CD4-positive, alpha-beta T cell treated with Interleukin-17A for 4 hours (primary cell): ENCODE measurements around the gene MDK.
"Not testable (repeated sequence)": the region's sequence is repeated elsewhere in the genome, so short reads cannot be mapped to it uniquely, and the experiment has no call there.

Experiments
- DNase-seq: peaks from one replicate; pipeline ENCODE4 v3.0.0-alpha.2; 2020; ENCODE audit warnings: mixed read lengths

Gene MDK

DNA sequence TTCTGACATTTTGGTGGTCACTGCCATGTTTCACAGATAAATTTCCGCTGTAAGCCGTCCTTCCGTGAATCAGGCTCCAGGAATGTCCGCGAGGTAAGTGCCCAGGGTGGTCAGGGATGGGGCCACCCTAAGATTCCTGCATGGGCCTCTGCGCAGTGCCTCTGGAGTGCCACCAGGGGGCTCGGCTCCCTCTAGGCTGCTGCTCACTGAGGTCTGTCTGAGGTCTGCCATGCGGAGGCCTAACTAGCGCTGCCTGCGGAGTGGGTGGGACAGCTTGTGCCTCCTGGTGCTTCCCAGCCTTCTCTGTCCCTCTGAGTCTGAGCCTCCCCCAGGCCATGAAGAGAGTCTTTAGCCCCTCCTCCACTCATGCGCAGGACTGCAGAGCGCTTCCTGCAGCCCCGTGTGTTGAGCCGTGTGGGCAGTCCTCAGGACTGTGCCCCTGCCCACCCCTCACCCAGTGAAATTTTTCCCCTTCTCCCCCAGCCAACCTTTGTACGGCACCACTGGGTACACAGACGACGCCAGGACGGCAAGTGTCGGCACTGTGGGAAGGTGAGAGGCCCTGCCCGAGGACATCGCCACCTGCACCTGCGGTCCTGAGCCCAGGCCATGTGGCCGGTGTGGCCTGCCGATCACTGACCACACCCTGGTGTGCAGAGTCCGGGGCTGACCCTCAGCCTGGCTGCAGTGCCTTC, 11.9 kb upstream of the MDK start:
- peak; percentile 65 for DNase-seq

DNA sequence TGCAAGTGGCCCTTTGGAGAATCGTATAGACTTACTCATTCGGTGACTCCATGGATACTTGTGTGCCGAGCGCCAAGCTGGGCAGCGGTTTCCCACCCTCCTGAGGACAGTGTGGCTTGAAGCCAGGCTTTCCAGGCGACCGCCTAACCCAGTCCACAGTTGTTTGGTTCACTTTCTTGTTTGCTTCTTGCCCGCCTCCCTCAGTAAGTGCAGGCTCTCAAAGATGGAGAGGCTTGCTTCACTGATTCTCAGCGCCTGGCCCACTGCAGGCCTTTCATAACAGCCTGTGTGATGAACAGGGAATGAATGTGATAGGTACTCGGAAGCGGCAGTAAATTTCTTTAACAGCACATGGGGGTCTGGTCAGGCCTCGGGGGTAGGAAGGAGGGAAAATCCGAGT, 11.2 kb upstream of the MDK start:
- no peak for DNase-seq

DNA sequence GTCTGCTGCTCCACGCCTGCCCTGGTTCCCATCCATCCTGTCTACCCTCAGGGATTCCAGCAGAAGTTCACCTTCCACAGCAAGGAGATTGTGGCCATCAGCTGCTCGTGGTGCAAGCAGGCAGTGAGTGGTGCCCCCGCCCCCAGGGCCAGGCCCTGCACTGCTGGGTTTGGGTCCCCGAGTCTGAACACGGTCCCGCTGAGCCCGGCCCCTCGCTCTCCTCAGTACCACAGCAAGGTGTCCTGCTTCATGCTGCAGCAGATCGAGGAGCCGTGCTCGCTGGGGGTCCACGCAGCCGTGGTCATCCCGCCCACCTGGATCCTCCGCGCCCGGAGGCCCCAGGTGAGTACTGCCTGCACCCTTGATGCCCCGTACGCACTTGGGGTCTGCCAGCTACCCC, 10.2 kb upstream of the MDK start:
- DNase-seq = not testable (repeated sequence)

DNA sequence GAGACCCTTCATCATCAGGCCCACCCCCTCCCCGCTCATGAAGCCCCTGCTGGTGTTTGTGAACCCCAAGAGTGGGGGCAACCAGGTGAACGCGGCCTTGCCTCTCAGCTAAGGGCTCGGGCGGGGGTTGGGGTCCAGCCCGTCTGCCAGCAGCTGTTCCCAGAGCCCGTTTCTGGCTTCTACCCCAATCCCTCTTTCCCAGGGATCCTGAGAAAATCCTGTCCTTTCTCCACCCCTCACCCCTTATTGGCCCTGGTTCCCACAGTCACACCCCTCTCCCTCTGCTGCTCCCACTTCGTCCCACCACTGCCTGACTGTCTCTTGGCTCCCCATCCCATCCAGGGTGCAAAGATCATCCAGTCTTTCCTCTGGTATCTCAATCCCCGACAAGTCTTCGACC, 9.4 kb upstream of the MDK start:
- no peak for DNase-seq

DNA sequence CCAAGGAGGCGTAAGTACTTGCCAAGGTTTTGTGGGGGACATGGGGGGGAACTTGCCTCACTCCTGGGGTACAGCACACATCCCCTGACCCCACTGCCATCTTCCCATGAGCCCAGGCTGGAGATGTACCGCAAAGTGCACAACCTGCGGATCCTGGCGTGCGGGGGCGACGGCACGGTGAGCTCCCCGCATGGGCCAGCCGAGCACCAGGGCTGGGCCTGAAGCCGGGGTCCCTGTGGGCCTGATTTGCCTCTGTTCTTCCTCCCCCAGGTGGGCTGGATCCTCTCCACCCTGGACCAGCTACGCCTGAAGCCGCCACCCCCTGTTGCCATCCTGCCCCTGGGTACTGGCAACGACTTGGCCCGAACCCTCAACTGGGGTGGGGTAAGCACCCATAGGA, 9.0 kb upstream of the MDK start:
- DNase-seq = not testable (repeated sequence)

DNA sequence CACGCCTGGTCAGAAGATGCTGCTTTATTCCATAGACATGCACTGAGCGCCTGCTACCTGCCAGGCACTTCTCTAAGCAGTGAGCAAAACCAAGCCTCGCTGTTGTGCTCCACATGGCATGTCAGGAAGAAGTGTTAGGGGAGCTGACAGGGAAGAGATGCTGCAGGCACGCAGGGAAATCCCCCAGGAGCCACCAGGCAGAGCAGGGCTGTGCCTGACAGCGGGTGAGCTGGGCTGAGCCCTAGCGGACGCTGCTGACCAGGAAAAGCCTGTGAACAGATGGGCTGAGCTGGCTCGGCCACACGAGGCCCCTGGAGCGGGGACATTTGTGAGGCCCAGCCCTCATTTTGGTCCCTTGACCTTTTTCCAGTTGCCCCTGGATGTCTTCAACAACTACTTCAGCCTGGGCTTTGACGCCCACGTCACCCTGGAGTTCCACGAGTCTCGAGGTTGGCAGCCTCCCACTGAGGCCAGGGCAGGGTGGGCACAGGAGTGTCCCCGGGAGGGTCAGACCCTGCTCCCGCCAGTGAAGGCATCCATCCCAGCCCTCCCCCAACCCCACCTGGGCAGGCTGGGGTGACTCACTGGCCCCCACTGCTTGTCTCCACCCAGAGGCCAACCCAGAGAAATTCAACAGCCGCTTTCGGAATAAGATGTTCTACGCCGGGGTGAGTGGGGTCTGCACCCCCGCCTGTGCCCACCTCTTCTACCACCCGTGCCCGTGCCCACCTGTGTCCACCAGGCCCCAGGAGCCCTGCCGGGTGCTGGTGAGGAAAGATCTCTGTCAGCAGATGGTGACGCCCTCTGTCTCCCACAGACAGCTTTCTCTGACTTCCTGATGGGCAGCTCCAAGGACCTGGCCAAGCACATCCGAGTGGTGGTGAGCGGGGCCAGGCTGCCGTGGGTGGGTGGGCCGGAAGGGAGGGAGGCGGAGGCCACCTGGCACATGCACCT, 7.4 kb upstream of the MDK start:
- DNase-seq = no peak

DNA sequence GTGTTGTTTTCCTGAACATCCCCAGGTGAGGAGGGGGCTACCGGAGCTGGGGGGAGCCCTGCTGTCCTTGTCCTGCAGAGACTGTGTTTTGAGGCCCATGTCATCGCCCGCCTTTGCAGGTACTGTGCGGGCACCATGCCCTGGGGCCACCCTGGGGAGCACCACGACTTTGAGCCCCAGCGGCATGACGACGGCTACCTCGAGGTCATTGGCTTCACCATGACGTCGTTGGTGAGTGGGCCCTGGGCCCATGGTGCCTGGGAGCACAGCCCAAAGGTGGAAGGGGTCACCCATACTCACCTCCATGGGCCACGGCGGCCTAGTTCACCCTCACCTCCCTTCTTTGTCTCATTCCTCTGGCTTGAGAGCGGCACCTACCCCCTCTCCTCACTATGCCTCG, 6.7 kb upstream of the MDK start:
- no peak for DNase-seq

DNA sequence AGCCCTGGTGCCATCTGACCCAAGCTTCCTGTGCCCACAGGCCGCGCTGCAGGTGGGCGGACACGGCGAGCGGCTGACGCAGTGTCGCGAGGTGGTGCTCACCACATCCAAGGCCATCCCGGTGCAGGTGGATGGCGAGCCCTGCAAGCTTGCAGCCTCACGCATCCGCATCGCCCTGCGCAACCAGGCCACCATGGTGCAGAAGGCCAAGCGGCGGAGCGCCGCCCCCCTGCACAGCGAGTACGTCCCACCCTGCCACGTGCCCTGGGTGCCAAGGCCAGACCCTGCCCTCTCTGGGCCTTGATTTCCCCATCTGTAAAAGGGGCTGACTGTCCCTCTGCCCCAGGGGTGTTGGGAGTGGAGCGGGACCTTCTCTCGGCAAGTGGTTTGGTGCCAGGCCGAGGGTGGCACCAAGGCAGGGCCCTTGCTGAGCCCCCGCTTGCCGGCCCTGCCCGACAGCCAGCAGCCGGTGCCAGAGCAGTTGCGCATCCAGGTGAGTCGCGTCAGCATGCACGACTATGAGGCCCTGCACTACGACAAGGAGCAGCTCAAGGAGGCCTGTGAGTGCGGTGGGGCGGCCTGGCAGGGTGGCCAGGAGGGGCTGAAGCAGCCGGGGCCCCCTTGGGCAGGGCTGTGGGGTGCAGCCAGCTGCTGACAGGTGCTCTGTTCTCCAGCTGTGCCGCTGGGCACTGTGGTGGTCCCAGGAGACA, 5.9 kb upstream of the MDK start:
- no peak for DNase-seq

DNA sequence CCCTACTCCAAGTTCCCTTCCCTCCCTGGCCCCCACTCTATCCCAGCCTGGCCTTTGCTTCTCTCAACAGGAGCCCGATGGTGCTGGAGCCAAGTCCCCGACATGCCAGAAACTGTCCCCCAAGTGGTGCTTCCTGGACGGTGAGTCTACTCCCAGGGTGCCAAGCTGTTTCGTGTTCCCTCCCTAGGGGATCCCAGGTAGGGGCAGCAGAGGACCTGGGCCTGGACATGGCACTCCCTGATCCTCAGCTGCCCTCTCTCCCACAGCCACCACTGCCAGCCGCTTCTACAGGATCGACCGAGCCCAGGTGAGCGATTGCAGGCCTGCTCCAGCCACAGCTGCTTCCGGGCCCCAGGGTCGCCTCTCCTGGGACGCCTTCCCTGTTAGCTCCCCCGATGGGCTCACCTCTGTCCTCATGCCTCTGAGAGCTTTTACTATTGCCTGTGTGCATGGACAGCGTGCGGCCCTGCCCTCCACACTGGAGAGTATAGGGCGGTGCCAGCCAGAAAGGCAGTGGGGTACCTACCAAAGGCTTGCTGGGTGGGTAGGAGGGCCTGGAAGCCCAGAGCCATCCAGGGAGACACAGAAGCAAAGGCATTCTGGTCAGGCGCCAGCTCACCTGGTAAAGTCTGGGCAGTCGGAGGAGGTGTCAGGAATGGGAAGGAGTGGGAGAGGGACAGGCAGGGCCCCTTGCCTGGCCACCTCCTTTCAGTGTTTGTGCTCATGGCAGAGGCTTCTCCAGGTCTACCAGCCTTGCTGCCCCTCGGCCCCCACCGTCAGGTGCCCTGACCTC, 5.0 kb upstream of the MDK start:
- DNase-seq = no peak

DNA sequence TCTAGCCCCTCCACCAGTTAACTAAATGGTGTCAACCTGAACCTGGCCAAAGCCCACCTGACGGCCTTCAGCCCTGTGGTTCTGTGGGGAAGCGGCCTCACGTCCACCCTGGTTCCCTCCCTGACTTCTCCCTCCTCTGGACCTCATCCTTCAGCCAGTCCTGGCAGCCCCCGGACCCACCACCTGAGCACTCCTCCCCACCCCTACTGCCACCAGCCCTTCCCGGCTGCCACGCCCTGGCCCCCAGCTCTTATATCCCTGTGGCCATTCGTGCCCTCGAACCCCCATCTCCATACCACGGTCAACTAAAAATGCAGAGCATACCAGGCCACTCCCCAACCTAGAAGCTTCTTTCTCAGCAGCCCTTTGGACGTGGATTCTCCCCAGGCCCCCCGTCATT, 4.2 kb upstream of the MDK start:
- no peak for DNase-seq

DNA sequence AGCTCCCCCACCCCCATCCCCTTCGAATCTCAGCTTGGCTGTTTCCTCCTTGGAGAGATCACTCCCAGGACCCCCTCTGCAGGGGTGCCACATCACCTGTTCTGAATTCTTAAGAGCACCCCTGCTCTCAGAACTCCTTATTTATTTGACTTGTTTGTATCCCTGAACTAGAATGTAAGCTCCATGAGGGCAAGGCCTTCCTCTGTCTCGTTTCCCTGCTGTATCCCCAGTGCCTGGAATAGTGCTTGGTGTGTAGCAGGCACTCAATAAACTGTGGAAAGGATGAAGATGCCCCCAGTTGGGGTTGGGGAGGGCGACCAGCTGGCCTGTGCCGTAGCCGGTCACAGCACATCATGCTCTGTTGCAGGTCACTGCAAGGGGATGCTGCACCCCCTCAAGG, 3.6 kb upstream of the MDK start:
- no peak for DNase-seq

DNA sequence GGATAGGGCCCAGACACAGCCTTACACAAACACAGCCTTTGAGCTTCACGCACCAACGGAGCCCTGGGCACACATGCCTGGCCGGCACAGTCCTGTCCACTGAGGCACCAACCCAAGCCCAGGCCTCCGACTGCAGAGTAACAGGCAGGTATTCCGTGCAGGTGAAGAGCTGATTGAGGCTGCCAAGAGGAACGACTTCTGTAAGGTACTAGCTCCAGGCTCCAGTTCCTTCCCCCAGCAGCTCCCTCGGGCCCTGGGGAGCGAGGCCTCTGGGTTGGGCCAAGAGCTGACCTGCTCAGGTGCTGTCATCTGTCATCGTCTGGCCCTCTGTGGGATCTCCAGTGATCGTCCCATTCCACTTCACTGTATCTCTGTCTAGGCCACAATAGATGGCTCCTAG, 3.2 kb upstream of the MDK start:
- DNase-seq = no peak

DNA sequence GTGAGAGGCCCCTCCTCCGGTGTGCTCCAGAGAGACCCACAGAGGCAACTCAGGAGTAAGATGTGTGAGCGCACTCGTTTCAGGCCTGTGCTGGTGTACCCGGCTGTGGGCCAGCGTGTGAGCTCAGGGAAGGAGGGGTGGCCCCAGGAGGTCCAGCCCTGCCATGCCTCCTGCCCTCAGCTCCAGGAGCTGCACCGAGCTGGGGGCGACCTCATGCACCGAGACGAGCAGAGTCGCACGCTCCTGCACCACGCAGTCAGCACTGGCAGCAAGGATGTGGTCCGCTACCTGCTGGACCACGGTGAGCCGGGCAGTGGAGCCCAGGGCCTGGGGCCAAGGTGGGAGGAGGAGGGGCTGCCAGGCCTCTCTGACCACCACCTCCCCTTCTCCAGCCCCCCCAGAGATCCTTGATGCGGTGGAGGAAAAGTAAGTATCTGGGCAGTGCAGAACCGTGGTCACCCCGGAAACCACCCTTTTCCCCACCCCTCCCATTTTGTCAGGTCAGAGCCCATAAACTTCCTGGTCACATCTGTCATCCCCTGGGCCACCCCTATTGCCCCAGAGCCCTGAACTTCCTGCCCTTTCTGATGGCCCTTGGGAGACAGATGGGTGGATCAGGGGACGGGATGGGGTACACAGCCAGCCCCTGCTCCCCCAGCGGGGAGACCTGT, 2.5 kb upstream of the MDK start:
- DNase-seq = no peak

DNA sequence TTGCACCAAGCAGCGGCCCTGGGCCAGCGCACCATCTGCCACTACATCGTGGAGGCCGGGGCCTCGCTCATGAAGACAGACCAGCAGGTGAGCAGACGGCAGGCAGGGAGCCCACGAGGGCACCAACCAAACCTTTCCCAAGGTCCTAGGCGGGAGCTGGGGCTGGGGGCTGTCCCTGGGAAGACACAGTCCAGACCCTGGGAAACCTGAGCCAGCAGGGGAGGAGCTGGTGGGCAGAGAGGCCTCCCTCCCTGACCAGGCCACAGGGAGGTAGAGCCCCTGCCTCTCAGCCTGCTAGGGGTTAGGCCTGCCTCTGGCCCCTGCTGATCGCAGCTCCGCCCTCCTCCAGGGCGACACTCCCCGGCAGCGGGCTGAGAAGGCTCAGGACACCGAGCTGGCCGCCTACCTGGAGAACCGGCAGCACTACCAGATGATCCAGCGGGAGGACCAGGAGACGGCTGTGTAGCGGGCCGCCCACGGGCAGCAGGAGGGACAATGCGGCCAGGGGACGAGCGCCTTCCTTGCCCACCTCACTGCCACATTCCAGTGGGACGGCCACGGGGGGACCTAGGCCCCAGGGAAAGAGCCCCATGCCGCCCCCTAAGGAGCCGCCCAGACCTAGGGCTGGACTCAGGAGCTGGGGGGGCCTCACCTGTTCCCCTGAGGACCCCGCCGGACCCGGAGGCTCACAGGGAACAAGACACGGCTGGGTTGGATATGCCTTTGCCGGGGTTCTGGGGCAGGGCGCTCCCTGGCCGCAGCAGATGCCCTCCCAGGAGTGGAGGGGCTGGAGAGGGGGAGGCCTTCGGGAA, 1.8 kb upstream of the MDK start:
- DNase-seq = peak; percentile 23

DNA sequence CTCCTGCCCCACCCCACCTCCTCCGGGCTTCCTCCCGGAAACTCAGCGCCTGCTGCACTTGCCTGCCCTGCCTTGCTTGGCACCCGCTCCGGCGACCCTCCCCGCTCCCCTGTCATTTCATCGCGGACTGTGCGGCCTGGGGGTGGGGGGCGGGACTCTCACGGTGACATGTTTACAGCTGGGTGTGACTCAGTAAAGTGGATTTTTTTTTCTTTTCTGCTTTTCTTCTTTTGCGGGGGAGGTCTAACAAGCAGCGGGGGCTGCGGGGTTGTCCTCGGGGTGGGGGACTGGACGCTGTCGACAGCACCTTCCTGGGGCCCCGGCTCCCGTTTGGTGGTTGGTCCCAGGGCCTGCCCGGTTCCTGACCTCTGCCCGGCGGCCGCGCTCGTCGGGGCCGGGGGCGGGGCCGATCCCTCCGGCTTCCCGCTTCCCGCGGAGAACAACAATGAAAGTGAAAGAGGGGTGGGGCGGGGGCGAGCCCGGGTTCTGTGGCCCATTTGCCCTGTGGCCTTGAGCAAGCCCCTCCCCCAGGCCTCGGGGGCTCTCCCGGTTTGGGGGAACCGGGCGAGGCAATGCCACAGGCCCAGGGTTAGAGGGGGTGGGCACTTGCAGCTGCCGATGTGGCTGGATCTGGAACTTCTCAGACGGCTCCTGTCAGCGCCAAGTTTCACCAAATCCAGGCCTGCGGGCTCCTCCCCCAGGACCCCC, 975 bp upstream of the MDK start:
- peak; percentile 63 for DNase-seq

DNA sequence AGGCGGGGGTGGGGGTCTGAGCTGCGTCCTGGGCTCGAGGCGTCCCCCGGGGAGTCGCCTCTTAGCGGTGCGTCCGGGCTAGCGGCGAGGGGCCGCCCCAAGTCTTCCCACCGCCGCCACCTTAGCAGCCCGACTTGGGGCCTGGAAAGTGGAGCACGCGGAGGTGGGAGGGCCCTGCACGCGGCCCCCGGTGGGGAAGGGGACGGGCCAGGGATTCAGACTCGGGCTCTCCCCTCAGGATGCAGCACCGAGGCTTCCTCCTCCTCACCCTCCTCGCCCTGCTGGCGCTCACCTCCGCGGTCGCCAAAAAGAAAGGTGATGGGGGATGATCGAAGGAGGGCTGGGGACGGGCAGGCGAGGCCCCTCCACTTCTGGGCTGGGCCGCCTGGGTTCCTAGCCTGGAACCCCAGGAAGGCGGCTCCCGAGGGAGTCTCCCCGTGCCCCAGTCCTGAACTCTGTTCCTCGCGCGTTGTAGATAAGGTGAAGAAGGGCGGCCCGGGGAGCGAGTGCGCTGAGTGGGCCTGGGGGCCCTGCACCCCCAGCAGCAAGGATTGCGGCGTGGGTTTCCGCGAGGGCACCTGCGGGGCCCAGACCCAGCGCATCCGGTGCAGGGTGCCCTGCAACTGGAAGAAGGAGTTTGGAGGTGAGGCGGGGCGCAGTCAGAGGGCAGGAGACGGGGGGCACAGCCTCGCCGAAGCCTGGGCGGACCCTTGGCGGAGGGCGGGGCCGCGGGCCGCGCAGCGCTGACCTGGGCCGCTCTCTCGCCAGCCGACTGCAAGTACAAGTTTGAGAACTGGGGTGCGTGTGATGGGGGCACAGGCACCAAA, 563 bp downstream of the MDK start:
- DNase-seq = peak; percentile 35

DNA sequence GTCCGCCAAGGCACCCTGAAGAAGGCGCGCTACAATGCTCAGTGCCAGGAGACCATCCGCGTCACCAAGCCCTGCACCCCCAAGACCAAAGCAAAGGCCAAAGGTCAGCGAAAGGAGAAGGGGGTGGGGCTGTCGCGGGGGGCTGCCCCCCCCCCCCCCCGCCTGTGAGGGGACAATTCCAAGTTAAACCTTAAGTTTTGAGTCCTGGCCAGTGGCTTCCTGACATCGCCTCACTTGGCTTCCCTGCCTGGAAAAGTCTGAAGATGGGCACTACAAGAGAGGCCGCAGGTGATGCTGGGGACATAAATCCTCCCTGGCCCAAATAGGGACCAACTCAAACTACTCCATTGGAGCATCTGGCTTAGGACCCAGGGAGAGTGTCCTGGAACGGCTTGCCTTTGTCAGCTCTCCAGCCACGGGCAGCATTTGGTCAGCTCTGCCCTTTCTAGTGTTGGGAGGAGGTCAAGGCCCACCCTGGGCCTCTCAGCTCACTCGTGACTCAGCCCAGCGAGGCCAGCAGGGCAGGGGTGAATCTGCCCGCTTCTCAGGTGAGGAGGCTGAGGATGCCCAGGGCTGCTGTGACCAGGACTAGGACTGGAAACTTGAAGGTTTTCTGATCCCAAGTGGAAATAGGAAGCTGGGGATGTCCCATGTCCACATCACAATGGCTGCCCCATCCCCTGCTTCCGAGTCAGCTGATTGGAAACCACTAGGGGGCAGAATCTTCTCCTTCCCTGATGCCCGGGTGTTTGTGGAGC, 1.4 kb downstream of the MDK start:
- no peak for DNase-seq

DNA sequence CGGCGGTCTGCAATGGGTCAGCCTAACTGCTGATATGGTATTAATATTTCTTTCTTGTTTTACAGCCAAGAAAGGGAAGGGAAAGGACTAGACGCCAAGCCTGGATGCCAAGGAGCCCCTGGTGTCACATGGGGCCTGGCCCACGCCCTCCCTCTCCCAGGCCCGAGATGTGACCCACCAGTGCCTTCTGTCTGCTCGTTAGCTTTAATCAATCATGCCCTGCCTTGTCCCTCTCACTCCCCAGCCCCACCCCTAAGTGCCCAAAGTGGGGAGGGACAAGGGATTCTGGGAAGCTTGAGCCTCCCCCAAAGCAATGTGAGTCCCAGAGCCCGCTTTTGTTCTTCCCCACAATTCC, 1.9 kb downstream of the MDK start:
- DNase-seq = no peak
